Stimulated activated CD8-positive, alpha-beta memory T cell treated with anti-CD3 and anti-CD28 coated beads, Interleukin-2, amount 100 ng/mL, for 48 hours (primary cell): ENCODE results near the gene CFAP73.
"Not testable (repeated sequence)": the region's sequence is repeated elsewhere in the genome, so short reads cannot be mapped to it uniquely, and the experiment has no call there.

Experiments
- DNase-seq, 2 donors: peaks; one replicate each; pipeline ENCODE4 v3.0.0-alpha.2; 2020; ENCODE audit warnings: low read depth in 2 of 2

The CFAP73 gene

GRCh38 chr12:113149361-113150150 is at the start of gene CFAP73:
Gene CFAP73, plus strand, starts transcription at chr12:113149724. Its CDS starts 134 bp downstream, at chr12:113149858.
- DNase-seq = no peak

GRCh38 chr12:113099764-113100163 is 49.8 kb upstream of the CFAP73 start:
- no peak for DNase-seq

GRCh38 chr12:113101751-113102150 is 47.8 kb upstream of the CFAP73 start:
- DNase-seq = no peak

DNA sequence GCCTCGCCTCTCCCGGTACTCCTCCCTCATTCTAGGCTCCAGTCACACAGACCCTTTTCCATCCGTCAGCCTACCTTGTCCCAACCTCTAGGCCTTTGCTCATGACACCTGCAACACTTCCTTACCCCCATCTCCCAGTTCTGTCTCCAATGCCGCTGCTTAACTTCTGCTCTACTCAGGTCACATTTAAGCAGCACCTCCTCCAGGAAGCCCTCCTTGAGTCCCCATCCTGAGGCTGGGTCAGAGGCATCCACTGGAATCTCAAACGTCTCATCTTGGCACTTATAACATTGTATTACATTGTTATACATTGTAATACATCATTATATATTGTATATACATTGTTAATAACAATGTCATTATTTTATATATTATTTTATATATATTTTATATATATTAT is 46.7 kb upstream of the CFAP73 start:
- DNase-seq = no peak

DNA sequence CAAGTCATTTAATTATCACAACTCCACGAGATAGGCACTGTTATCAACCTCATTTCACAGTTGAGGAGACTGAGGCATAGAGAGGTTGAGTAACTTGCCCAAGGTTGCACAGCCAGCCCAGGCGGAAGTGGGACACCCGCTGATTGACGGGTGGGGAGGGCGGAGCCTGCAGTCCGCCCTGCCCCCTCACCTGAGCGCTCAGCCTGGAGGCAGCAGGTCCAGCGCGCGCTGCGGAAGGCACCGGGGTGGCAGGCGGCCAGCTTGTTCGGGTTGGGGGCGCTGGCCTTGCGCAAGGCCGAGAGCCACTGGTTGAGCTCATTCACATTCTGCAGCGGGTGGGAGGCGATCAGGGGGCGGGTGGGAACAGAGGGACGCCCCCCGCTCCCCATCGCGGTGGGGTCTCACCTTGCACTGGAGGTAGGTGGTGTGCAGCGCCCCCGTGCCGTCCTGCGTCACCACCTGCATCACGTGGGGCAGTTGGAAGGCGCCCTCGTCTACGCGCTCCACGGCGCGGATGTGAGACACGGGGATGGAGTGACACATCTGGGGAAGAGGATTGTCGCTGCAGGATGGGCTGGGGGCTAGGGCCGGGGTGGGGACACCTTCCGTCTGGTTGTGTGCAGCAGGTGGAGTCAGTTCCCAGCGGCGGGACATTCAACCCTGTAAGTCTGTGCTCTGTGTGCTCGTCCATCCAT is 45.6 kb upstream of the CFAP73 start:
- DNase-seq = peak; percentile 27 to 51

- no peak for DNase-seq
These were observed 44.5 kb upstream of the CFAP73 start for GRCh38 chr12:113104953-113105510.

DNA sequence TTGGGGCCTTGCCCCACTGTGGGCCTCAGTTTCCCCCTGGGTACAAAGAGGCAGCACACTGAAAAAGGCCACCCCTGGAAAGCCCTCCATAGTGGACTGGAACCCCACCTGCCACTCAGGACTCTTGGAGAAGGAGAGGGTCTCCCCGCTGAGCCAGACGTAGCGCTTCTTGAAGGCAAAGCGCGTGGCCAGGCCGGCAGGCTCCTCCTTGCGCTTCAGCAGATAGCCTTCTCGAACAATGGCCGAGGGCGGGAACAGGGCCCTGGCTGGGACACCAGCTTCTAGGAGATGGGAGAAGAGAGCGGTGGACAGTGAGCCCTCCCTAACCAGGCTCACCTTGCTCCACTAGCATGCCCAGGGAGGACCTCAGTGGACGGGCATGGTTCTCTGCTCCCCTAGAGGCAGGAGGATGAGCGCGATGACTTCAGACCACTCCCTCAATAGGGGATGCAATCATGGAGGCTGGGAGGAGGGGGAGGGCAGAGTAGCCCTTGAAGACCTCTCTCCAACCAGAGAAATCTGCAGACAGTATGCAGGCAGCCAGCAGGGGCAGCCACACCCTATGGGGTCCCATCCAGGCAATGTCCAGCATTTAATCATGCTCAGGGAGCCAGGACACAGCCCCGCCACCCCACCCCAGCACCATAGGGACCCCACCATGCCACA is 43.8 kb upstream of the CFAP73 start:
- no peak for DNase-seq

- no peak for DNase-seq
These were observed 43.2 kb upstream of the CFAP73 start for GRCh38 chr12:113106361-113106760.

- no peak for DNase-seq
These were observed 41.2 kb upstream of the CFAP73 start for GRCh38 chr12:113108308-113108707.

DNA sequence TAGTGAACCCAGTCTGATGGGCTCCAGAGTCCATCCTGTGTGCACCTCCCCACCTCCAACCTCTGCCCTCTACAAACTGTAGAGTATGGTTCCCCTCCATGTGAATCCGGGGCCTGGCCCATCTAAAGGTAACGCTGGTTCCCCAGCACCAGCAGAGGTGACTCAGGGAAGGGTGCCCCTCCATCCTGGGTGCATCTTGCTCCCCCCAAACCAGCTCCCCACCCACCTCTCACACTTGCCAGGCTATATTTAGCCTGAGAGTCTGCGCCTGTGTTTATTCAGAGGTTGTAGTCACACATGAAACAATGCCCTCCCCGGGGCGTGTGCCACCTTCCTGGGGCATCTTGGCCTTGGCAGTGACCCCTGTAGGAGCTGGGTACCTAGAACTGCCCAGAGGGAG is 40.2 kb upstream of the CFAP73 start:
- DNase-seq = no peak

- DNase-seq = no peak
These were observed 39.5 kb upstream of the CFAP73 start for GRCh38 chr12:113109872-113110599.

- DNase-seq = no peak
These were observed 38.3 kb upstream of the CFAP73 start for GRCh38 chr12:113111247-113111646.

DNA sequence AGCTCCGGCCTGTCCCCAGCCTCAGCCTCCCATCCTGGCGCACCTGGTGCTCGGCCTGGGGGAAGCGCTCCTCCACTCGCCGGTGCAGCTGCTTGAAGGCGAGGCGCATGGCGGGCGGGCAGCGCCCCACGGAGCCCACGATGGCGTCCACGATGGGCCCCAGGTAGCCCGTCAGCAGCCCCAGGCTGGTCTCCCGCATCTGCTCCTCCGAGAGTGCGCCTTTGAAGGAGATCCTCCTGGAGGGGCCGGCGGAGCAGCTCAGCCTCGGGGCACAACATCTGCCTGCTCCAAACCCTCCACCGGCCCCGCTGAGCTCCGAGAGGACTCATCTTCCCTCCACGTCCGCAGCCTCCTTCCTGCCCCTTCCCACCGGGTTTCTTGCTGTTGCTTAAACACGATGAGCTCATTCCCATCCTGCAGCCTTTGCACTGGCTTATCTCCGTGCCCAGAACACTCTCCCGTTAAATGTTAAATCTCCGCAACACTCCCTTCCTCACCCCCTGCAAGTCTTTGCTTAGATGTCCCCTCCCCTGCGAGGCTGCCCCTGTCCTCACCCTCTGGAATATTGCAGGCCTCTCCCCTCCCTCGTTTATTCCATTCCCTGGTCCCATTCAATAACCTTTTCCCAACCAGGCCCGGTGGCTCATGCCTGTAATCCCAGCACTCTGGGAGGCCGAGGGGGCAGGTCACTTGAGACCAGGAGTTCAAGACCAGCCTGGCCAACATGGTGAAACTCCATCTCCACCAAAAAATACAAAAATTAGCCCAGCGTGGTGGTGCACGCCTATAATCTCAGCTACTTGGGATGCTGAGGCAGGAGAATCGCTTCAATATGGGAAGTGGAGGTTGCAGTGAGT is 37.3 kb upstream of the CFAP73 start:
- DNase-seq = no peak

DNA sequence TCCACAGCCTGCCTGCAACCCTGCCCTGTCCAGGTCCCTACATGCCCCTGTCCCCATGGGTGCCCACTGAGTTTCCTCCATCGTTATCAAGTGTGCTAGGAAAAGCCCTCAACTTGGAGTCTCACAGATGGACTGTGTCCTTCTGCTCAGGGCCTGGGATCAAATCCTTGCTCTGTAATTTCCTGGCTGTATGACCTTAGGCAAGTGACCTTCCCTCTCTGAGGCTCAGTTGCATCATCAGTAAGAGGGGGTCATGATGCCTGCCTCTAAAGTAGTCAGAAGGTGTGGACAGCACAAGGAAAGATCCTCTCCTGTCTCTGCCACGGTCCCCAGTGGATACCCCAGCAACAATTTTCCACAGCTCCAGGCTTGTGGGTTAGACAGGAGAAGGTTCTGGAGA is 36.1 kb upstream of the CFAP73 start:
- DNase-seq = no peak

GRCh38 chr12:113114447-113115178 is 34.9 kb upstream of the CFAP73 start:
- no peak for DNase-seq

GRCh38 chr12:113115455-113116126 is 33.9 kb upstream of the CFAP73 start:
- DNase-seq = no peak

- DNase-seq = no peak
These were observed 32.6 kb upstream of the CFAP73 start for GRCh38 chr12:113116875-113117274.

GRCh38 chr12:113117684-113118083 is 31.8 kb upstream of the CFAP73 start:
- not testable (repeated sequence) for DNase-seq

GRCh38 chr12:113118142-113118541 is 31.4 kb upstream of the CFAP73 start:
- no peak for DNase-seq
